Gastroesophageal sphincter (tissue), 3 donors: ENCODE data around the gene OR1Q1.
"Not testable (repeated sequence)": the region's sequence is repeated elsewhere in the genome, so short reads cannot be mapped to it uniquely, and the experiment has no call there.

Experiments used
- EP300 ChIP-seq: sonication (generic); formaldehyde crosslinking; IDR thresholded peaks from one replicate; pipeline ENCODE4 v1.6.1; 2017; ENCODE audit warnings: antibody characterized with exemption, mild to moderate bottlenecking
- POLR2A ChIP-seq, 2 donors: fragments of 450-650 bp; IDR thresholded peaks; one replicate each; pipeline ENCODE4 v1.6.1; 2017; ENCODE audit warnings: antibody characterized with exemption in 2 of 2, mild to moderate bottlenecking in 2 of 2, moderate library complexity in 1 of 2
- POLR2AphosphoS5 ChIP-seq: sonication (generic); formaldehyde crosslinking; IDR thresholded peaks from one replicate; pipeline ENCODE4 v1.6.1; 2017; ENCODE audit warnings: antibody characterized with exemption
- TF ChIP-seq, protein P1 (sequence below), 4 experiments: fragments of 200-600 bp in 2 of 4; fragments of 450-650 bp in 2 of 4; sonication (generic) in 1 of 4; IDR thresholded peaks; one replicate each; pipeline ENCODE4 v1.5.1; 2017 to 2019; ENCODE audit warnings: antibody characterized with exemption in 4 of 4, mild to moderate bottlenecking in 2 of 4, moderate library complexity in 2 of 4

- TF ChIP-seq, protein P1, sequence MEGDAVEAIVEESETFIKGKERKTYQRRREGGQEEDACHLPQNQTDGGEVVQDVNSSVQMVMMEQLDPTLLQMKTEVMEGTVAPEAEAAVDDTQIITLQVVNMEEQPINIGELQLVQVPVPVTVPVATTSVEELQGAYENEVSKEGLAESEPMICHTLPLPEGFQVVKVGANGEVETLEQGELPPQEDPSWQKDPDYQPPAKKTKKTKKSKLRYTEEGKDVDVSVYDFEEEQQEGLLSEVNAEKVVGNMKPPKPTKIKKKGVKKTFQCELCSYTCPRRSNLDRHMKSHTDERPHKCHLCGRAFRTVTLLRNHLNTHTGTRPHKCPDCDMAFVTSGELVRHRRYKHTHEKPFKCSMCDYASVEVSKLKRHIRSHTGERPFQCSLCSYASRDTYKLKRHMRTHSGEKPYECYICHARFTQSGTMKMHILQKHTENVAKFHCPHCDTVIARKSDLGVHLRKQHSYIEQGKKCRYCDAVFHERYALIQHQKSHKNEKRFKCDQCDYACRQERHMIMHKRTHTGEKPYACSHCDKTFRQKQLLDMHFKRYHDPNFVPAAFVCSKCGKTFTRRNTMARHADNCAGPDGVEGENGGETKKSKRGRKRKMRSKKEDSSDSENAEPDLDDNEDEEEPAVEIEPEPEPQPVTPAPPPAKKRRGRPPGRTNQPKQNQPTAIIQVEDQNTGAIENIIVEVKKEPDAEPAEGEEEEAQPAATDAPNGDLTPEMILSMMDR (IDR thresholded peaks at IDR 0.05) = not testable (repeated sequence)
- not testable (repeated sequence) for TF ChIP-seq POLR2A (IDR thresholded peaks at IDR 0.05); EP300; POLR2AphosphoS5
Measured at GRCh38 chr9:122583284-122583683, 31.3 kb upstream of the OR1Q1 start, which contains the start of gene OR1L8.
